HG03565 (cell line): ENCODE results near the gene RIC3.

Experiments used
- ATAC-seq: cut with Tn5 transposase; IDR thresholded peaks from one replicate; pipeline ENCODE4 v1.9.1; 2021; ENCODE audit warnings: mild to moderate bottlenecking, moderate library complexity; ENCODE audit not compliant: unreplicated experiment

RIC3 gene

DNA sequence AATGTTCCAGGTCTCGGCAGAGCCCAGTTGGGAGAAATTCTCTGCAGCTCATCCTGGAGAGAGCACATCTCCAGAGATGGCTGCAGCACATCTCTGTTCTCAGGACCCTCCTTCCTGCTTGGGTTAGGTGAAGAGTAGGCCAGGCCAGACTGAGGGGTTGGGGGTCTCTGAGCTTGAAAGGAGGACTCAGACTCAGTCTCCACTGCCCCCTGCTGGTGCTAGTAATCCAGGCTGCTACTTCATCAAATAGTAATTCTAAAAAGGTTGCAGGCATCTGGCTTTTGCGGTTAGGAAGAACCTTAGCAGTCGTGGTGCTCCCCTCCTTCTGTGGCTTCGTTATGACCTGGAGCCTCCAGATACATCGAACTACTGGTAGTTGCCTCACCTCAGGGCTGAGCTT, 78.1 kb downstream of the RIC3 start:
- ATAC-seq, result no peak

DNA sequence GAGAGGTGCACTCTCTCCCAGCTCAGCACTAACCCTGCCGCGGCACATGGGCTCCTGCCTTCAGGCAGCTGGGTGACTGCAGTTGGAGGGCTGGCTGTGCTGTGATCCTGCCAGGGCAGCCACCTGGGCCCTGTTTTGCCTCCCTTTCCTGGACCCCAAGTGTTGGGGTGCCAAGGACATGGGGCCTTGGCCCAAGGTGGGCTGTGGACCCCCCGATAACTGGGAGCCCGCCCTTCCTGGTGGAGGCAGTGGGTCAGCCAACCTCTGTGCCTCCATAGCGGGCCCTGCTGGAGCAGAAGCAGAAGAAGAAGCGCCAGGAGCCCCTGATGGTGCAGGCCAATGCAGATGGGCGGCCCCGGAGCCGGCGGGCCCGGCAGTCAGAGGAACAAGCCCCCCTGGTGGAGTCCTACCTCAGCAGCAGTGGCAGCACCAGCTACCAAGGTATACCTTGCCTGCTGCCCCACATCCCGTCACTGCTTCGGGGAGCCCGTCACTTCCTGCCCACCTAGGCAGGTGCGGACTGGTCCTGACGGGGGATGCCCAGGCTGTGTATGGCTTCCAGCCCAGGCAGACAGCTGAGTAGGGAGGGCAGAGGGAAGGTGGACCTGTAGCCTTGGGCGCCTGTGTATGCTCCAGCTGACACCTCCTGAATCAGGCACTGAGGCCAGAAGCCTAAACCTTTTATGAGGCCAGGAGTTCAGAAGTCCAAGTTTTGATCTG, 78.9 kb downstream of the RIC3 start:
- no peak for ATAC-seq

DNA sequence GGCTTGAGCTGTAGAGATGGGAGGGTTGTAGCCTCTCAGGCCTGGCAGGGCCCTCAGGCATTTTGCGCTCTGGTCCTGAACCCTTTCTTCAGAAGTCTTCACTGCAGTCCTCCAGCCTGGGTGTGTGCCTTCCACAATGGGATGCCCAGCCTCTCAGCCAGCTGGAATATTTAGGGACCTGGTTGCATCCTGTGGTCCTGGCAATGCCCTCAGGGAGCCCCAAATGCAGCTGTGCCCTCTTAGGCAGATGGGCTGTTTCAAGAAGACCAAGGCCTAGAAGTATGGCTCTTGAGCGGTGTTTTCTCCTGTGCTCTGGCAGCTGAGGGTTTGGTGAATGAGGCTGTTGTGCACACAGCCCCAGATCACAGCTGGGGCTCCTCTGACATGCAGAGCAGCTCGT, 81.1 kb downstream of the RIC3 start:
- no peak for ATAC-seq

GRCh38 chr11:8087185-8087584, 81.6 kb downstream of the RIC3 start:
- ATAC-seq, result no peak

GRCh38 chr11:8086571-8086970, 82.3 kb downstream of the RIC3 start:
- no peak for ATAC-seq

DNA sequence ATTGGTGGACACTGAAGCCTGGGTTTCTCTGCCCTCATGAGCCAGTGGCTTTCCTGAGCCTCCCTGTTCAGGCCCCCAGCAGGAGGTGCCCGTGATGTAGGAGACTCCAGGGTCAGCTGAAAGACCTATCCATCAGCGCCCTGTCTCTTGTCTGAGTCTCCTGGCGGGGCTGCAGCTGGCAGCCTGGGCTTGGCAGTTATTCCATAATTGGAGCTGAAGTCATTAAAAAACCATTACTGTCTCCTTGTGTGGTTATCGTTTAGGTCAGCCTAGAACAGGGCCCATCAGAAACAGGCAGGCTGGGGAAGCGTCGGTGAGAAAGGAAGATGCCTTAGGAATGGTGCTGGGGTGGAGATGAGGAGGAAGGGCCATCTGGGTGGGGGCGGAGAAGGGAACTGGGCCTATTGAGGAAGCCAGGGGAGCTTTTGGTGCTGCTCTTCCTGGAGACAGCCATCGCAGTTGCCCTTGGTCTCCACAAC, 82.8 kb downstream of the RIC3 start:
- ATAC-seq, result no peak

GRCh38 chr11:8085011-8085645, 83.7 kb downstream of the RIC3 start:
- no peak for ATAC-seq

DNA sequence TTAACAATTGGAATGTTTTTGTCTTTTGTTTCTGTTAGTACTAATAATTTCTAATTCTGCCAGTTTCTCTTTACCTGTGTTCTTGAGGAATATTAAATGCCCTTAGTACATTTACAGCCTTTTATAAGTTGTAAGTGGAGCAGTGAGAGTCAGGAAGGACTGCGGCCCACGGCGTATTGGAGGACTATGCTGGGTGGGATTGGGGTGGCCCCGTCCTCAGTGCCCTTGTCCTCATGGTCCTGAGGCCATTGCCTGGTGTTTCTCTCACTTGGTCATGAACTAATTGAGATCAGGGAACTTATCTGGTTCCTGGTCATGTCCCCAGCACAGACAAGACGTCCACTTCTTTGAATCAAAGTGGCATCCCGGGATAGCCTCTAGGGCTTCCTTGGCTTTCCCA, 84.5 kb downstream of the RIC3 start:
- ATAC-seq, result no peak

- no peak for ATAC-seq
These were observed 84.9 kb downstream of the RIC3 start for GRCh38 chr11:8083871-8084281.

DNA sequence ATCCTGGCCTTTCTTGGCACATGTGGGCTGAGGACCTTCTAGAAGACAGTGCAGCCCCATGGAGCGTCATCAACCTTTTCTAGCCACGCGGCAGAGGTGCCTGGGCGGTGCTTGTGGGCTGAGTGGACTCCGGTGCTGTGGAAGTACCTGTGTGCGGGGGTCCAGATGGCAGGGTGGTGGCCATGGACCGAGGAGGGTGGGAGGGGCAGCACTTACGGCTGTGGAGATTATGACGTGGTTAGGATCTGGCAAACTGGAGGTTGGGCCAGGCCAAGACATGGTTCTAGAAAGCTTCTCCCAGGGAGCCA, 85.8 kb downstream of the RIC3 start:
- ATAC-seq, result no peak

- ATAC-seq, result no peak
These were observed 86.3 kb downstream of the RIC3 start for GRCh38 chr11:8082391-8083087.

DNA sequence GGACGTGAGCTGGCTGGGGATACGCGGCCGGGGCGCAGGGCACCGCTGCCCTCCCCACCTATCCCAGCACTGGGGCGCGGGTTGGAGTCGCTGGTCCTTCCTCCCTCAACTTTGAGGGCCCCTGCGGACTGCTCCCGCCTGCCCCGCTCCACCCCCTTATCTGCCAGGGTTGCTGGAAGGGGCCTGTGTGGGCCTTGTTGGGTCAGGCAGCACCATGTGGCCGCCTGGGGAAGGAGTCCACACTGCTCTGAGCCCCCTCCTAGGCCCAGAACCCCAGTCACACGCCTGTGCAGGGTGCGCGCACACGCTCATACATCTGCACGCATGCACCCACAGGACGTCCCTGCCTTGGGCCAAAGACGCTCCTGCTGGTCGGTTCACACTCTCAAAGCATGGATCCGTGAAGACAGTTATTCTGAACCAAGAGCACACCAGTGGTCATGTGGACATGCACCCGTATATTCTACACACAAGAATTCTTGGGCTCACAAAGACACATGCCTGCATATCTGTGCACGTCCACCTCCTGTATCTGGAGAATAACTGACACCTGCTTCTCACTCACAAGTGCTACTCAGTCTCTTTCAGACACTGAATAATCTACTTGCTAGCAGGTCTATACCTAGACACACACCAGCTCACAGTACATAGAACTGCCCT, 87.1 kb downstream of the RIC3 start:
- no peak for ATAC-seq

DNA sequence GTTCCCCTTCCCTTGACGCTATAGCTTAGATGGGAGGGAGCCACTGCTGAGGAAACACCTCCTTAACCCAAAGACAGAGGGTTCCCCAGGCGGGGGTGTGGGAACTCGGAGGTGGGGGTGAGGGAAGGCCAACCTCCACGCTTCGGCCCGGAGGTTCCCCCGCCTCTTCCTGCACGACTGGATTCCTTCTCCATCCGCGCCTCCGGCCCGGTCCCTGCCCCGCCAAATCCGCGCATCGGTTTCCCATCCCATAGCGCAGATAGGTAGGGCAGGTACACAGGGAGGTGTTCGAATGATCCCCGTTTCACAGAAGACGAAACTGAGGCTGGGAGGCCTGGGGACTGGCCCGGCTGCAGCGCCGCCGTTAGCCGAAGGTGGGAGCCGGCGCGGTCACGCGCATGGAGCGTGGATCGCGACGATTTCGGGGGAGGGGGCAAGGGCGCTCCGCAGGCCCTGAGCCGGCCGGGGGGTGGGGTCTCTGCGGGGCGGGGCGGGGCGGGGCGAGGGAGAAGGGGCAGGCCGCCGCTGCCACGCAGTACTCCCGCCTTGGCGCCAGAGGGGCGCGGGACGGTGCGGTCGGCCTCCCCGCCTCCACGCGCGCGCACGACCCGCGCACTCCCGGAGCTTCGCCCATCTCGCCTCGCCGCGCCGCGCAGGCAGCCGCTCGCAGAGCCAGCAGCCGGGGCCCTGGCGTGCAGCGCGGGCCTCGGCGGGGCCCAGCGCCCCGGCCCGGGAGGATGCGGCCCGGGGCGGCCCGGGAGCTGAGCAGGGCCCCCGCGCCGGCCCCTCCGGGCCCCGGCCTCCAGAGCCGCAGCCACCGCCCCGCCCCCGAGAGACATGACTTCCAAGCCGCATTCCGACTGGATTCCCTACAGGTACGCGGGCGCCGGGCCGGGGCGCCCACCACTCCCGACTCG, 87.9 kb downstream of the RIC3 start, which contains the start of gene TUB:
Gene TUB, plus strand, starts transcription at position 538 of the 917 bp plus-strand sequence. Its CDS starts 300 bp downstream, at position 838.
- no peak for ATAC-seq

DNA sequence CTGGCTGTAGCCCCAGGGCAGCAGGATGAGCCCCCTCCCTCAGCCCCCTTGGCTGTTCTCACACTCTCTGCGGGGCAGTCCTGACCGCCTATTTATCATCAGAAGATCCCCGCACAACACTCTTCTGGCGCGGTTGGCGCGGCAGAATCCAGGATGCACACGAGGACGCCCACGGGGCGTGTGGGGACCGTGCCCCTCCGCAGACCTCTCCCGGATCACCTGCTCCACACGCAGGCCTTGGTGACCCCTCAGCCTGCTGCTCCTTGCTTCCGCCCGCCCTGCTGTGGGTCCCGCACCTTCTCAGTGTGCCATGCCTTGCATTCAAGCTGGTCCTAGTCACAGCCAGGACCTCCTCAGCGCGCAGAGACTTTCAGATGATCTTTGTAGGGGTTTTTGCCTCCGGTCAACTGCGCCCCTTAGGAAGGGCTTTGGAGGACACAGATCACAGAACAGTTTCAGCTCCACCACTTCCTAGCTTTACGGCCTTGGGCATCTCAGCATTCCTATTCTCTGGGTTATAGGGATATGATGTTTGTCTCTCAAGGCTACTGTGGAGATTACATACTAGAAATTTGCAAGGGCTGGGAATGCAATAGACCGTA, 88.7 kb downstream of the RIC3 start:
- ATAC-seq, result no peak

DNA sequence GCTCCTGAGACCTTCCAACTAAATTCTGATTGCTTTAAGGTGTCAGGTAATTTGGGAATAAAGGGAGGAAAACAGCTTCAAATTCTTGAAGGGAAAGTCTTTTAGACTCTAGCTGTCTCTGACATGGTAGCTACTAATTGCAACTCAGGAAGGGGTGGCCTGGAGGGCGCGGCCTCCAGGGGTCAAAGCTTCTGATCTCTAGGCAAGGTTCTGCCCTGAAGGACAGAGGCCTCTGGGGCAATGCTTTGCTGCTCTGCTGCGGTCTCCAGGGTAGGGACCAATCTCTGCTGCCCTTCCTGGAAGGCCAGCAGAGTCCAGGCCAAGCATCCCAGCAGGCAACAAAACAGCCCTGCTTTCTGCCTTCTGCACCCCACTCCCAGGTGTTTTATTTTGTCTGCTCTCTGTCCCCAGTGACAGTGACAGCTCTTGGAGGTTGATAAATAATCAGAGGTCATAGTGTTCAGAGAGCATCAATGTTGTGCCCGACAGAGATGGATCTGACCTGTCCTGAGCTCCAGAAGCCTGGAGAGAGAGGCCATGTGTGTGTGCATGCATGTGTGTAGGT, 89.6 kb downstream of the RIC3 start:
- ATAC-seq, result no peak

- ATAC-seq, result no peak
These were observed 93.6 kb downstream of the RIC3 start for GRCh38 chr11:8075119-8075726.

- ATAC-seq, result no peak
These were observed 96.9 kb downstream of the RIC3 start for GRCh38 chr11:8071616-8072581.

DNA sequence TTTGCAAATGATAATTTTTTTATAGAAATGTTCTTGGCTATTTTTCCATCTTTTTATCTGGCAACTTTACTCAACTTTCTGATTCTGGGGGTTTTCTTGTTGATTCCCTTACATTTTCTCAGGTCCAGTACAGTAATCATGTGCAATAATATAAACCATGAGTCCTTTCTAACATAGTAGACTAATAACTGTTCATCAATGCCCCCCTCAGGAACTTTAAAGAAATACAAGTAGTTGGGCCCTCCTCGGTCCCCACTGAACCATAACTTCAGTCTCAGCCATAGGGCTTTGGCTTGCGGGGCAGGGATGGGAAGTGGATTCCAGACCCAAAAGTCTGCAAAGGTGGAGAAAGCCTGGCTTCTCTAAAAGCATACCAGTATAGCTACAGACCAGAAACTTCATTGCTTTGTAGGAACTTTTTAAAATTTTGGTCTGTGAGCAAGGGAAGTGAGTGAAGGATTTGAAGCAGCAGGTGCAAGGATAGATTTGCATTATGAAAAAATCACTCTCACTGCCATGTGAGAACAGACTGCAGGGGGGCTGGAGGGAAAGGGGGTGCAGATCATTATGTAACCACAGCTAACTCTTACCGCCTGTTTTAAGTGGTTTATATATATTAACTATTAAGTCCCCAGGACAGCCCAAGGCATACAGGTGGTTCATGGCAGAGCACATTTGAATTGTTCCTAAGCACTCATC, 98.3 kb downstream of the RIC3 start:
- no peak for ATAC-seq
